ENCODE results near the gene TMC8. TPM values are rescaled to one million over a fixed set of nuclear protein-coding genes. Genes with fewer than 3 reads are reported as not detected.

The TMC8 gene
- total and polyA plus RNA-seq, 2 of the 8 experiments (the other 6 are each of a cell fraction or from before 2014, with no cell fraction given) = 1.00 to 2.8 TPM

GRCh38 chr17:78172249-78173051, 41.9 kb downstream of the TMC8 start:
- ChIA-PET CTCF (ENCODE audit: partially characterized antibody) (interaction anchor here (0.6 to 10.0 kb wide), 6 partner anchors 14 to 1662 kb away, joined by 3 to 87 read pairs (median 7); partner anchors contain the start of gene TK1), POLR2A (ENCODE audit: partially characterized antibody) (interaction anchor here (0.9 to 10.2 kb wide), 17 partner anchors 10 to 78 kb away, joined by 3 to 131 read pairs (median 4); partner anchors contain the start of genes AFMID and TK1)
- peaks cover 6% of the 10 kb centered on the region for H3K79me1 ChIP-seq (ENCODE audit: low read depth, low read length)
- H3K79me2 ChIP-seq (ENCODE audit: control insufficient read depth in 1 of 2, insufficient read depth in 2 of 2, low read length in 2 of 2) = no peaks in the 10 kb centered on the region
- H2AFZ ChIP-seq (ENCODE audit: low read length) = no peak overlapping the region
- no peak overlapping the region for H4K8ac ChIP-seq (ENCODE audit: extremely low read depth, insufficient read depth, low read length)
- DNase-seq (ENCODE audit: low read depth in 1 of 2, low spot score in 2 of 2) = peak in 1 of 2 experiments; percentile 61
- peak overlapping the region in 1 of 2 experiments; percentile 40; a peak in 2 of 4 replicates for H3K4me2 ChIP-seq (ENCODE audit: insufficient read depth in 1 of 2, low read depth in 2 of 2, low read length in 2 of 2)
- H3K4me1 ChIP-seq (replicated peaks in 1 of 4; ENCODE audit: control insufficient read depth in 3 of 4, insufficient read depth in 4 of 4, low read length in 3 of 4) = peaks cover 5 to 36% (median 16%) of the 10 kb centered on the region in 4 experiments
- H3K4ac ChIP-seq (replicated peaks; ENCODE audit: insufficient read length, low read depth, low read length) = no peak overlapping the region
- no peak overlapping the region for H3K27ac ChIP-seq (ENCODE audit: low read depth, low read length)
- no peak overlapping the region for H2BK12ac ChIP-seq (ENCODE audit: low read depth, low read length)
- H3K14ac ChIP-seq (ENCODE audit: insufficient read length) = no peak overlapping the region
- WGBS, 2 experiments (ENCODE audit: extremely low coverage in 1 of 2, insufficient coverage in 1 of 2, insufficient read length in 1 of 2, insufficient replicate concordance in 2 of 2, low coverage in 1 of 2, low lambda C conversion rate in 2 of 2, missing lambda C conversion rate in 1 of 2) = 74% methylated on average over 19 of the region's 19 CpGs; no CpG with 5 or more reads in 1 of the 2 experiments
- H3K4me3 ChIP-seq (ENCODE audit: extremely low read depth in 1 of 4, insufficient read depth in 2 of 4, low read depth in 3 of 4, low read length in 4 of 4) = no peak overlapping the region
- peaks cover 7 to 32% (median 13%) of the 10 kb centered on the region in 4 experiments; a peak in 7 of 8 replicates for H3K36me3 ChIP-seq (ENCODE audit: control insufficient read depth in 2 of 4, insufficient read depth in 4 of 4, low read length in 3 of 4)
- no peak overlapping the region for H2BK120ac ChIP-seq (replicated peaks; ENCODE audit: low read depth, low read length)
- no peak overlapping the region for H3K9ac ChIP-seq (replicated peaks in 1 of 4; ENCODE audit: extremely low read depth in 1 of 4, low read depth in 3 of 4, low read length in 3 of 4)
- H2BK20ac ChIP-seq (ENCODE audit: low read length) = no peak overlapping the region
- no peak overlapping the region for H2AK5ac ChIP-seq (ENCODE audit: low read depth, low read length)
- H4K5ac ChIP-seq (ENCODE audit: insufficient read length, low read depth, low read length) = no peak overlapping the region
- no peak overlapping the region for H3K56ac ChIP-seq (replicated peaks; ENCODE audit: insufficient read length, low read depth, low read length)
- H3K9me3 ChIP-seq (ENCODE audit: insufficient read depth in 2 of 2, low read depth in 1 of 2, low read length in 1 of 2) = no peaks in the 10 kb centered on the region
- no peak overlapping the region for H2BK5ac ChIP-seq (ENCODE audit: low read depth, low read length)
- H3K23ac ChIP-seq (ENCODE audit: insufficient read length) = no peak overlapping the region
- no peaks in the 10 kb centered on the region for H3K27me3 ChIP-seq (replicated peaks in 1 of 4; ENCODE audit: control insufficient read depth in 3 of 4, extremely low read depth in 1 of 4, insufficient read depth in 3 of 4, low read length in 3 of 4)
- no peak overlapping the region for H2BK15ac ChIP-seq (ENCODE audit: low read length)
- TF ChIP-seq POLR2AphosphoS5 (IDR thresholded peaks at IDR 0.05; ENCODE audit: low read depth, low read length) (peak; percentile 49; the same call in 1 of the 2 replicates), RNF2 (IDR thresholded peaks at IDR 0.05; ENCODE audit: borderline replicate concordance, low read depth, low read length, missing control alignments, poor library complexity, severe bottlenecking) (no peak), CTCF (IDR thresholded peaks at IDR 0.05; ENCODE audit: control extremely low read depth in 1 of 3, insufficient read depth in 1 of 3, low read depth in 1 of 3, low read length in 3 of 3) (no peak), USF2 (IDR thresholded peaks at IDR 0.05; ENCODE audit: low read length) (no peak)
- no peak overlapping the region; the same call in 1 of the 2 replicates for H3K18ac ChIP-seq (ENCODE audit: extremely low read depth, low read length)
- peaks cover 5% of the 10 kb centered on the region; the same call in 1 of the 2 replicates for H3K23me2 ChIP-seq (ENCODE audit: low read depth, low read length)
- no peak overlapping the region for H4K91ac ChIP-seq (replicated peaks; ENCODE audit: insufficient read length, low read length)
- FAIRE-seq = no peak
- H4K20me1 ChIP-seq (replicated peaks in 1 of 2; ENCODE audit: control insufficient read depth in 1 of 2, insufficient read depth in 2 of 2, low read length in 2 of 2) = peaks cover 15 to 22% of the 10 kb centered on the region in 2 experiments

Data from H1 (cell line).